WTC11 (cell line): ENCODE data around the gene AIP.
"Not testable (repeated sequence)": the region's sequence is repeated elsewhere in the genome, so short reads cannot be mapped to it uniquely, and the experiment has no call there.

Experiments used
- ATF3 ChIP-seq: sonication (generic); formaldehyde crosslinking; conservative IDR thresholded peaks from 2 replicates; pipeline ENCODE4 v1.8.1; 2022; ENCODE audit warnings: mild to moderate bottlenecking, missing genetic modification reagents
- ESRRA ChIP-seq: sonication (generic); formaldehyde crosslinking; IDR thresholded peaks from 2 replicates; pipeline ENCODE4 v1.8.1; 2022; ENCODE audit warnings: mild to moderate bottlenecking, missing genetic modification reagents, borderline replicate concordance
- FOXP1 ChIP-seq: sonication (generic); formaldehyde crosslinking; IDR thresholded peaks from 2 replicates; pipeline ENCODE4 v1.8.0; 2022; ENCODE audit warnings: missing genetic modification reagents, mild to moderate bottlenecking, moderate library complexity, borderline replicate concordance
- FOXP4 ChIP-seq: sonication (generic); formaldehyde crosslinking; IDR thresholded peaks from 2 replicates; pipeline ENCODE4 v1.8.0; 2022; ENCODE audit warnings: mild to moderate bottlenecking, missing genetic modification reagents
- KAT7 ChIP-seq: sonication (generic); formaldehyde crosslinking; IDR thresholded peaks from 2 replicates; pipeline ENCODE4 v1.8.1; 2023; ENCODE audit warnings: missing genetic modification reagents, mild to moderate bottlenecking, borderline replicate concordance
- MAX ChIP-seq: sonication (generic); formaldehyde crosslinking; IDR thresholded peaks from 2 replicates; pipeline ENCODE4 v1.8.0; 2022; ENCODE audit warnings: mild to moderate bottlenecking, missing genetic modification reagents
- NR2C2 ChIP-seq: sonication (generic); formaldehyde crosslinking; IDR thresholded peaks from 2 replicates; pipeline ENCODE4 v1.8.0; 2022; ENCODE audit warnings: mild to moderate bottlenecking, missing genetic modification reagents
- SMAD3 ChIP-seq: sonication (generic); formaldehyde crosslinking; IDR thresholded peaks from 2 replicates; pipeline ENCODE4 v1.8.0; 2022; ENCODE audit warnings: missing genetic modification reagents, mild to moderate bottlenecking, borderline replicate concordance
- TF ChIP-seq, protein P1 (sequence below): fragments of 200-600 bp; IDR thresholded peaks from 2 replicates; pipeline ENCODE4 v1.8.0; 2022; ENCODE audit warnings: antibody characterized with exemption
- TF ChIP-seq, protein P2 (sequence below): sonication (generic); formaldehyde crosslinking; IDR thresholded peaks from 2 replicates; pipeline ENCODE4 v1.8.1; 2023; ENCODE audit warnings: mild to moderate bottlenecking, missing genetic modification reagents, moderate library complexity

DNA sequence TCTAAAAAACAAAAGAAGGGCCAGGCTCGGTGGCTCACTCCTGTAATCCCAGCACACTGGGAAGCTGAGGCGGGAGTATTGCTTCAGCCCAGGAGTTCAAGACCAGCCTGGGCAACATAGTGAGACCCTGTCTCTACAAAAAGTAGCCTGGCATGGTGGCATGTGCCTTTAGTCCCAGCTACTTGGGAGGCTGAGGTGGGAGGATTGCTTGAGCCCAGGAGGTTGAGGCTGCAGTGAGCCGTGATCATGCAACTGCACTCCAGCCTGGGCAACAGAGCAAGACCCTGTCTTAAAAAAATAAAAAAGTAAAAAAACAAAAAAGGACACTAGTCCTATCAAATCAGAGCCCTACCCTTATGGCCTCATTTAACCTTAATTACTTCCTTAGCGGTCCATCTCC, 28.7 kb downstream of the AIP start:
- TF ChIP-seq SMAD3 (CRISPR knock-in tag); ATF3 (CRISPR knock-in tag); KAT7 (CRISPR knock-in tag); FOXP4 (CRISPR knock-in tag); ESRRA (CRISPR knock-in tag); FOXP1; MAX (CRISPR knock-in tag); NR2C2: not testable (repeated sequence)
- TF ChIP-seq, protein P1, sequence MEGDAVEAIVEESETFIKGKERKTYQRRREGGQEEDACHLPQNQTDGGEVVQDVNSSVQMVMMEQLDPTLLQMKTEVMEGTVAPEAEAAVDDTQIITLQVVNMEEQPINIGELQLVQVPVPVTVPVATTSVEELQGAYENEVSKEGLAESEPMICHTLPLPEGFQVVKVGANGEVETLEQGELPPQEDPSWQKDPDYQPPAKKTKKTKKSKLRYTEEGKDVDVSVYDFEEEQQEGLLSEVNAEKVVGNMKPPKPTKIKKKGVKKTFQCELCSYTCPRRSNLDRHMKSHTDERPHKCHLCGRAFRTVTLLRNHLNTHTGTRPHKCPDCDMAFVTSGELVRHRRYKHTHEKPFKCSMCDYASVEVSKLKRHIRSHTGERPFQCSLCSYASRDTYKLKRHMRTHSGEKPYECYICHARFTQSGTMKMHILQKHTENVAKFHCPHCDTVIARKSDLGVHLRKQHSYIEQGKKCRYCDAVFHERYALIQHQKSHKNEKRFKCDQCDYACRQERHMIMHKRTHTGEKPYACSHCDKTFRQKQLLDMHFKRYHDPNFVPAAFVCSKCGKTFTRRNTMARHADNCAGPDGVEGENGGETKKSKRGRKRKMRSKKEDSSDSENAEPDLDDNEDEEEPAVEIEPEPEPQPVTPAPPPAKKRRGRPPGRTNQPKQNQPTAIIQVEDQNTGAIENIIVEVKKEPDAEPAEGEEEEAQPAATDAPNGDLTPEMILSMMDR = not testable (repeated sequence)
- TF ChIP-seq, protein P2, sequence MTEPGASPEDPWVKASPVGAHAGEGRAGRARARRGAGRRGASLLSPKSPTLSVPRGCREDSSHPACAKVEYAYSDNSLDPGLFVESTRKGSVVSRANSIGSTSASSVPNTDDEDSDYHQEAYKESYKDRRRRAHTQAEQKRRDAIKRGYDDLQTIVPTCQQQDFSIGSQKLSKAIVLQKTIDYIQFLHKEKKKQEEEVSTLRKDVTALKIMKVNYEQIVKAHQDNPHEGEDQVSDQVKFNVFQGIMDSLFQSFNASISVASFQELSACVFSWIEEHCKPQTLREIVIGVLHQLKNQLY = not testable (repeated sequence)
